Measurements from ENCODE around the gene ATP9B. TPM values are rescaled to one million over a fixed set of nuclear protein-coding genes. Genes with fewer than 3 reads are reported as not detected.

ATP9B gene
- total RNA-seq, 1 donor from 2014 or later = 12.6 TPM

DNA sequence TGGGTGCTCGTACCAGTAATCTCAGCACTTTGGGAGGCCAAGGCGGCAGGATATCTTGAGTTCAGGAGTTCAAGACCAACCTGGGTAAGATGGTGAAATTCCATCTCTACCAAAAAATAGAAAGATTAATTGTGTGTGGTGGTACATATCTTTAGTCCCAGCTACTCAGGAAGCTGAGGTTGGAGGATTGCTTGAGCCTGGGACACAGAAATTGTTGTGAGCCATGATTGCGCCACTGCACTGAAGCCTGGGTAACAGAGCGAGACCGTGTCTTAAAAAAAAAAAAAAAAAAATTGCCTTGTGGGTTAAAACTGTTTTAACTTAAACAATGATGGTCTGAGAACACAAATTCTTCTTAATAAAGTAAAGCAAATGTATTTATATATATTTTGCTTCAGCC lies 49.6 kb downstream of the ATP9B start:
- H3K4me3 ChIP-seq (ENCODE audit: insufficient read depth, low read depth, low read length) = no peak overlapping the region
- DNase-seq (ENCODE audit: low read depth) (no peak), FAIRE-seq (no peak)
- H3K4me1 ChIP-seq (ENCODE audit: insufficient read depth, low read length) = no peaks in the 10 kb centered on the region
- no peak overlapping the region for H3K9ac ChIP-seq (ENCODE audit: low read length)
- no peak for TF ChIP-seq CTCF (IDR thresholded peaks at IDR 0.05; ENCODE audit: insufficient read depth, low read depth, low read length)
- no peak for TF ChIP-seq EZH2 (IDR thresholded peaks at IDR 0.05; ENCODE audit: insufficient read depth, low read length)
- no peaks in the 10 kb centered on the region for H3K27me3 Mint-ChIP-seq (ENCODE audit: low read depth, unreplicated experiment)
- no peak overlapping the region for H2AFZ ChIP-seq (ENCODE audit: low read depth, low read length)
- H3K4me3 Mint-ChIP-seq (ENCODE audit: unreplicated experiment) = no peak overlapping the region
- H3K36me3 ChIP-seq (ENCODE audit: insufficient read depth, low read length) = no peaks in the 10 kb centered on the region
- H3K4me1 Mint-ChIP-seq (ENCODE audit: low read depth, unreplicated experiment) = no peaks in the 10 kb centered on the region
- no peak overlapping the region for H3K27ac Mint-ChIP-seq (ENCODE audit: unreplicated experiment)
- H4K20me1 ChIP-seq (ENCODE audit: insufficient read depth, low read length) = no peaks in the 10 kb centered on the region
- no peaks in the 10 kb centered on the region for H3K9me3 ChIP-seq (ENCODE audit: insufficient read depth, low read depth, low read length)
- H3K27ac ChIP-seq (ENCODE audit: low read depth, low read length) = no peak overlapping the region
- no peak overlapping the region for H3K4me2 ChIP-seq (ENCODE audit: low read length)
- H3K79me2 ChIP-seq (ENCODE audit: insufficient read depth, low read length) = no peaks in the 10 kb centered on the region
- no peaks in the 10 kb centered on the region for H3K27me3 ChIP-seq (ENCODE audit: insufficient read depth, low read length)
- H3K9me3 Mint-ChIP-seq (ENCODE audit: unreplicated experiment) = no peaks in the 10 kb centered on the region
- H3K36me3 Mint-ChIP-seq (ENCODE audit: low read depth, unreplicated experiment) = peaks cover 9% of the 10 kb centered on the region

DNA sequence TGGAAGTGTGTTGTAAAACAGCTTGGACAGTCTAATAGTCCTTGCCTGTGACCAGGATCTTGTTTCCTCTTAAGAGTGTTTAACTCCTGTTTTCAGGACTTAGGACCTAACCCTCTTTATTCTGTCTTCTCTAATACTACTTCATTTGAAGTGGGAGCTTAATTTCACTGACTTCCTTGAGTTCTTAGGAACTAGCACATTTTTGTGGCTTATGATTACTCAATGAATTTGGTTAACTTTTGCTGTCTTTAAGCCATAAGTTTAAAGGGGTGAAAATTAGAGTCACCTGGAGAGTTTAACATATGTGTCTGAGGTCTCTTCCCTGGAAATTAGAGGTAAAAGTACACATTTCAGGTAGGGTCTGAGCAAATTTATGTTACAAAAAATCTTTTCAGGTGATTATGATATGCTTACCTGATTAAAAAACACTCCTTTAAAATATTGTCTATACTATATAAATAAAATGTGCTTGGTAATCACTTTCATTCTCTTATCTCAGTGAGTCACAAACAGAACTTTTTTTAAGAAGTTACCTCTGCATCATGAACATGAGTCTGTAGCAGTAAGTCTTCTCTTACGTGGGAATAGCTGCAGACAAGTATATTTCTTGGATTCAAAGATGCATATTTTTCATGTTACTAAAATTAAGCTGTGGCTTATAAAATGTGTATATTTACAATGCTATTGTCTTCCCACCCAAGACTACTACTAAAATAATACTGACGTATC lies 52.7 kb downstream of the ATP9B start:
- Histone ChIP-seq H3K9me3 (ENCODE audit: insufficient read depth, low read depth, low read length) (no peaks in the 10 kb centered on the region), H3K79me2 (ENCODE audit: insufficient read depth, low read length) (no peaks in the 10 kb centered on the region), H3K36me3 (ENCODE audit: insufficient read depth, low read length) (no peaks in the 10 kb centered on the region), H3K9ac (ENCODE audit: low read length) (no peak overlapping the region), H3K4me2 (ENCODE audit: low read length) (no peak overlapping the region), H3K27ac (ENCODE audit: low read depth, low read length) (no peak overlapping the region), H3K27me3 (ENCODE audit: insufficient read depth, low read length) (no peaks in the 10 kb centered on the region), H3K4me1 (ENCODE audit: insufficient read depth, low read length) (no peaks in the 10 kb centered on the region), H3K4me3 (ENCODE audit: insufficient read depth, low read depth, low read length) (no peak overlapping the region), H2AFZ (ENCODE audit: low read depth, low read length) (no peak overlapping the region), H4K20me1 (ENCODE audit: insufficient read depth, low read length) (no peaks in the 10 kb centered on the region)
- FAIRE-seq = peak; percentile 52
- Mint-ChIP-seq H3K4me3 (ENCODE audit: unreplicated experiment) (no peak overlapping the region), H3K27ac (ENCODE audit: unreplicated experiment) (no peak overlapping the region), H3K9me3 (ENCODE audit: unreplicated experiment) (no peaks in the 10 kb centered on the region), H3K4me1 (ENCODE audit: low read depth, unreplicated experiment) (no peaks in the 10 kb centered on the region), H3K36me3 (ENCODE audit: low read depth, unreplicated experiment) (peaks cover 4% of the 10 kb centered on the region), H3K27me3 (ENCODE audit: low read depth, unreplicated experiment) (no peaks in the 10 kb centered on the region)
- TF ChIP-seq EZH2 (IDR thresholded peaks at IDR 0.05; ENCODE audit: insufficient read depth, low read length) (no peak), CTCF (IDR thresholded peaks at IDR 0.05; ENCODE audit: insufficient read depth, low read depth, low read length) (no peak)
- DNase-seq (ENCODE audit: low read depth) = peak; percentile 79

DNA sequence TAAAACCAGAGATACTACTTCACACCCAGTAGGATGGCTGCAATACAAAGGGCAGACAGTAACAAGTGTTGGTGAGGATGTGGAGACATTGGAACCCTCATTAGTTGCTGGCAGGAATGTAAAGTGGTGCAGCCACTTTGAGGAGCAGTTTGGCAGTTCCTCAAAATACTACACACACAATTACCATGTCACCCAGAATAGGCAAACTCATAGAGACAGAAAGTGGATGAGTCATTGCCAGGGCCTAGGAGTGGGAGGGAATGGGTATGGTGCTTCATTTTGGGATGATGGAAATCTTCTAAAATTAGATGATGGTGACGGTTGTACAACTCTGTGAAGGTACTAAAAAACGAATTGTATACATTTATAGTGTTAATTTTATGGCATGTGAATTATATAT lies 54.8 kb downstream of the ATP9B start:
- H3K27me3 Mint-ChIP-seq (ENCODE audit: low read depth, unreplicated experiment) = no peaks in the 10 kb centered on the region
- no peak overlapping the region for H2AFZ ChIP-seq (ENCODE audit: low read depth, low read length)
- H3K27ac ChIP-seq (ENCODE audit: low read depth, low read length) = no peak overlapping the region
- no peak overlapping the region for H3K27ac Mint-ChIP-seq (ENCODE audit: unreplicated experiment)
- no peaks in the 10 kb centered on the region for H3K36me3 ChIP-seq (ENCODE audit: insufficient read depth, low read length)
- no peak overlapping the region for H3K9ac ChIP-seq (ENCODE audit: low read length)
- peak; percentile 31 for DNase-seq (ENCODE audit: low read depth)
- FAIRE-seq = peak; percentile 23
- no peak for TF ChIP-seq EZH2 (IDR thresholded peaks at IDR 0.05; ENCODE audit: insufficient read depth, low read length)
- no peak for TF ChIP-seq CTCF (IDR thresholded peaks at IDR 0.05; ENCODE audit: insufficient read depth, low read depth, low read length)
- no peaks in the 10 kb centered on the region for H3K9me3 ChIP-seq (ENCODE audit: insufficient read depth, low read depth, low read length)
- H3K4me3 ChIP-seq (ENCODE audit: insufficient read depth, low read depth, low read length) = no peak overlapping the region
- H4K20me1 ChIP-seq (ENCODE audit: insufficient read depth, low read length) = no peaks in the 10 kb centered on the region
- H3K79me2 ChIP-seq (ENCODE audit: insufficient read depth, low read length) = no peaks in the 10 kb centered on the region
- H3K4me1 ChIP-seq (ENCODE audit: insufficient read depth, low read length) = no peaks in the 10 kb centered on the region
- H3K4me3 Mint-ChIP-seq (ENCODE audit: unreplicated experiment) = no peak overlapping the region
- H3K9me3 Mint-ChIP-seq (ENCODE audit: unreplicated experiment) = no peaks in the 10 kb centered on the region
- H3K36me3 Mint-ChIP-seq (ENCODE audit: low read depth, unreplicated experiment) = peaks cover 8% of the 10 kb centered on the region
- no peak overlapping the region for H3K4me2 ChIP-seq (ENCODE audit: low read length)
- H3K27me3 ChIP-seq (ENCODE audit: insufficient read depth, low read length) = no peaks in the 10 kb centered on the region
- no peaks in the 10 kb centered on the region for H3K4me1 Mint-ChIP-seq (ENCODE audit: low read depth, unreplicated experiment)

All from astrocyte (in vitro differentiated cells and primary cell).